Activated naive CD8-positive, alpha-beta T cell treated with anti-CD3 and anti-CD28 coated beads, Interleukin-2, amount 50 U/mL, for 16 hours (primary cell): ENCODE data around the gene EXOC7.

Source experiments
- DNase-seq: peaks from one replicate; pipeline ENCODE4 v3.0.0-alpha.2; 2020; ENCODE audit warnings: low read depth, low spot score

The EXOC7 gene

DNA sequence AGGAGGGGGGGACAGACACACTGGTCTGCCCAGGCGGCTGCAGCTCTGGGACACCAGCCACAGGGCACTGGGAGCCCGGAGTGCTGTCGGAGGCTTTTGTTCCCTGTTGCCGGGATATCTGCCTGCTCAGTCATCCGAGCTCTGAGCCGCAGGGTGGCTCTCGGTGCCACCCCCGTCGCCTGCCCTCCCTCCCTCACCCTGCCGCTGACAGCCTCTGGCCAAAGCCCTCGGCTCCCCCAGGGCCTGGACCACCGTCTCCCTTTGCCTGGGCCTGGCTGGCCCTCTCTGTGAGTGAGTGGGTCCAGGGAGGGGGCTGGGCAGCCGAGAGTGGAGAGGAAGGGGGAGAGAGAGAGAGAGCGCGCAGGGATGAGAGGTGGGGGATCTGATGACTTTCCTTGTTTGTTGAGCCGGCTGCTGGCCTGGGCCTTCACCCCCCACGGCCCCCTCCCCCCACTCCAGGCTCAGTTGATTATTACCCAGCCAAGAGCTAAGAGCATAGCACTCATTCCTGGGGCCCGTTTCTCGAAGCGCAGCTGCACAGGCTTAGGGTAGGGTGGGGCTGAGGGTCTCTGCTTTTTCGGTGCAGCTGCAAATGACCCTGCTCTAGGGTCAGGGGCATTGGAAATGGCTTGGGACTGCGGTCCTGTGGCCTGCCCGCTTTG lies 34.8 kb upstream of the EXOC7 start:
- no peak for DNase-seq

- no peak for DNase-seq
Measured at GRCh38 chr17:76137351-76138233, 34.0 kb upstream of the EXOC7 start.

DNA sequence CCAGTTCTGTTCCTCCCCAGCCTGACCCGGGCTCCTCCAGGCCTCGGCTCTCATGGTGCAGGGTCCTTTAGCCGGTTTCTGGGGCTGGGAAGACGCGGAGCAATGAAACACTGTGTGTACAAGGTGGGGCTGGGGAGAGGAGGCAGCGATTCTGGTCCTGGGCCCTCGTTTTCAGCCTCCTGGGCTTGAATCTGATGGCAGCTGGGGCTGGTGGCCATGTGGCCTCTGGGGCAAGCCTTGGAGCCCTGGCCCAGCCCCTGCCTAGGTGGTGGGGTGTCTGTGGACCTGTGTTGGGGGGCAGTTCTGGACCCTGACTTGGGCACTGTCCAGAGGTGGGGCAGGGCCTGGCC lies 33.4 kb upstream of the EXOC7 start:
- DNase-seq = no peak

DNA sequence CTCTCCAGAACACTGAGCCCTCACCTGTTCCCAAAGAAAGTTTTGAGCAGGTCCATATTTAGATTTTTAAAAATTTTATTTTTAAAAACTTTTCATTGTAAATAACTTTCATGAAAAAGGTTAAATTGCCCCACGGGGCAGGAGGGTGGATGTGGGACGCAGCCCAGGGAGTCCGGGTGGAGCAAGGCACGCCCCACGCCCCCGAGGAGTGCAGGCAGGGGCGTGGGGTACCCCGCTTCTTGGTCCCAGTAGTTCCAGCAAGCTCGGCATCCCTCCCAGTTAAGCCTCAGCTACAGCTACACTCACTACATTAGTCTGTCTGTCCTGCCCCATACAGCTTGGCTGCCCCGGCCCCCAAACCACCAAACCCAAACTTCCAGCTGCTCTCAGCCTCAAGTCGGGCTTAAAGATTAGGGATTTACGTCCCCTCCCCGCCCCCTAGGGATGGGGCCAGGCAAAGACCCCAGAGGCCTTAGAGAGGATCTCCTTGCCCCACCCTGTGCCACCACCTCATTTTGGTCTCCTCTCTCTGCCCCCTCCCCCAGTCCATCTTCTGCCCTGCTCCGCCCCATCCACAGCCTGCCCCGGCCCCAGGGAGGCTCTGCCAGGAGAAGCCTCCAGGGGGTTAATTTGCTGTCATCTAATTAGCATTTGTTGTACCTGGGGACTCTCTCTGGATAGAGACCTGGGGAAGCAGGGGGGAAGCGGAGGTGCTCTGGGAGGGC lies 32.9 kb upstream of the EXOC7 start:
- no peak for DNase-seq

- no peak for DNase-seq
Measured at GRCh38 chr17:76135810-76136188, 32.2 kb upstream of the EXOC7 start.

DNA sequence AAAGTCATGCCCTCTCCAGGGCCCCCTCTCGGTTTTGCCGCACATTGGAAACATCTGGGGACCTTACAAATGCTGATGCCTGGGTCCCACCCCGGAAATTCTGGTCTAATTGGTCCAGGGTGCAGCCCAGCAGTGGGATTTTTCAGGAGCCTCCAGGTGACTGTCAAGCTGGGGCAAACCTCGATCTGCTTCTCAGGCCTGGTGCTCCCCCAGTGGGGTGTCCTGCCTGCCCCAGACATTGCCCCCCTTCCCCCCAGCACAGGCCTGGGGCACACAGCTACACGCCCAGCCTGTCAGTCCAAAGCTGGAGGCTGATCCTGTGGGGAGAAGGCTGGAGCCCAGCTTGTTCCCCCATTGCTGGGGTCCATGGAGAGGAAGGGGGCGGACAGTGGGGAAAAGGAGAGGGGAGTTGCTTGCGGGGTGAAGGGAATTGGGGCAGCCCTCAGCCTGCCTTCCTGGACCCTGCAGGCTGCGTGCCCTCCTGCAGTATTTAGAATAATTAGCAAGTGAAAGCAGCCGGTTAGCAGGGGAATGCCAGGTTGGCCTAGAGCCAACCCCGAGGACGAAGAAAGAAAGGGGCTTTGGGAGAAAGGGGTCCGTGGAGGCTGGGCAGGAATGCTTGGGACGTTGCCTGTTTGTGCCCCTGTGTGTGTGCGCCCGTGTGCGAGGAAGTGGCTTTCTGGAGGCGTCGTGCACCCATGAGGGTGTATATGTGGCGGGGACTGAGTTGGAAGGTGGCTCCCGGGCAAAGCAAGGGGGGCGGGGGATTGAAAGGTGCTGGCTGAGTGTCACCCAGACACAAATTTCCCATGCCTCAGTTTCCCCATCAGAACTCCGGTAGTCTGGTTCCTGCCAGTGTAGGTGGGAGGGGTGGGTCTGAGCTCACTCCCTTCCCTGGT lies 31.6 kb upstream of the EXOC7 start:
- DNase-seq = no peak

DNA sequence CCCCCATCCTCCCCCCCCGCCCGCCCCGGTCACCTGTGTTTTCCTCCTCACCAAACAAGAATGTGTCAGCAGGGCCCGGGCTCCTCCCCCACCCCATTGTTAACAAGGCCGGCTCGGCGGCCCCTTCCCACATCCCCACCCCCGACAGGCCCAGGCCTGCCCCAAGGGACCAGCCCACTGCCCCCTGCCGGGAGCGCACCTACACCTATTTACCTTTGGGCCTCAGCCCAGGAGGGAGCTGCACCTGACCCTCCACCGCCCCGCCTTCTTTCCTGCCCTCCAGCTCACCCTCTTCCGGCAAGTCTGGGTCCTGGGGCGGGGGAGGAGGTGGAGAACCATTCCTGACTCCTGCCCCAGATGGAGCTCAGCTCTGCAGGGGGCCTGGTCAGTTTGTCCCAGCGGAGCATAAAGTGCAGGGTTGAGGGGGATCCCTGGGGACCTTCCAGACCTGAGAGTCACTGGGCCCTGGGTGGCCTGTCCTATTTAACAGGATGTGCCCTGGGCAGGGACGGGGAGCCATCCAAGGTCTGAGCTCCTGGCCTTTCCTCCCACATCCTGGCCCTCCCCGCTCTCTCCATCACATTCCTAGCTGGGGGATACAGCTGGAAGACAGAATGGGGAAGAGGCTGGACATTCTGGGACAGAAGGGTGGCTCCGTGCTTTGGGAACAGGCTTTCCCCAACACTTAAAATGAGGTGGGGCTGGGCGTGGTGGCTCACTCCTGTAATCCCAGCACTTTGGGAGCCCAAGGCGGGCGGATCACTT lies 29.2 kb upstream of the EXOC7 start:
- DNase-seq = no peak

- no peak for DNase-seq
Measured at GRCh38 chr17:76131692-76132573, 28.3 kb upstream of the EXOC7 start.

GRCh38 chr17:76131051-76131691 lies 27.6 kb upstream of the EXOC7 start:
- no peak for DNase-seq

GRCh38 chr17:76130473-76130872 lies 26.9 kb upstream of the EXOC7 start:
- no peak for DNase-seq

GRCh38 chr17:76125922-76126321 lies 22.3 kb upstream of the EXOC7 start:
- DNase-seq = no peak

DNA sequence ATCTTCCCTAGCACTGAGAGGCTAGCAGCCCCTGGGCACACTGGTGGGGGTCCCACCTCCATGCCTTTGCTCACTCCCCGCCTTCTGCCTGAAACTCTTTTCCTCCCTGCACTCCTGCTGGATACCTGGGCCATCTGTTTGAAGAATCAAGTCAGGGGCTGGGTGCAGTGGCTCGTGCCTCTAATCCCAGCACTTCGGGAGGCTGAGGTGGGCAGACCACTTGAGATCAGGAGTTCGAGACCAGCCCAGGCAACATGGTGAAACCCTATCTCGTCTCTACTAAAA lies 21.7 kb upstream of the EXOC7 start:
- DNase-seq = no peak

DNA sequence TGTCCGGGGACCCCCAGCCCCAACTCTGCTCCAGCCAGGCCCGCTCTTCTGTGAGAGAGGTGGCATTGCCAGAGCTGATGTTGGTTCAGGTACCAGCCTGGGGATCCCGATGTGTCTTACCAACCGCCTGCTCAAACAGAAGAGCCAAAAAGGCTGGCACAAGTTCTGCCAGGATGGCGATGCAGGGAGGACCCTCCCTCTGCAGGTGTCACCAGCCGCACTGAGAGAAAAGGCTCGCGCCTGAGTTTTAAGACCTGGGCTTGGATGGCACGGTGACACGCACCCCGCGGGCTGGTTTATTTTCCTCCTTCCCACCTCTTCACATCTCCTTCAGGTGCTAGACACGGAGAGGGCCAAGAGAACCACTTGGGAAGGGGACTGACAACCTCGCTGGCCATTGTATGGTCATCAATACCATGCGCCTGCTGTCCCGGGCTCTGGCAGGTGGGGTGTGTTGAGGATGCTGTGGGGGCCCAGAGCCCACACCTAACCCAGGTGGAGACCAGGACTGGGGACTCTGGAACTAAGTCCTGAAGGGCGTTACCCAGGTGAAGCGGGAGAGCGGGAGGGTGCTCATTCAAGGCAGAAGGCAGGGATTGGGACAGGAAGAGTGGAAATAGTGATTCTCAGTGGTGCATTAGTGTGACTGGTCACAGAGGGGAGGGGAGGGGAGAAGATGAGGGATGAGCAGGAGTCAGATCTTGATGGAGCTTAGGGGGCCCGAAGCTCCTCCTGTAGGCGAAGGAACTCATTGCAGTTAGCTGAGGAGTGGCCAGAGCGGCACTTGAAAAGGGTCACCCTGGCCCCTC lies 21.2 kb upstream of the EXOC7 start:
- DNase-seq = no peak

DNA sequence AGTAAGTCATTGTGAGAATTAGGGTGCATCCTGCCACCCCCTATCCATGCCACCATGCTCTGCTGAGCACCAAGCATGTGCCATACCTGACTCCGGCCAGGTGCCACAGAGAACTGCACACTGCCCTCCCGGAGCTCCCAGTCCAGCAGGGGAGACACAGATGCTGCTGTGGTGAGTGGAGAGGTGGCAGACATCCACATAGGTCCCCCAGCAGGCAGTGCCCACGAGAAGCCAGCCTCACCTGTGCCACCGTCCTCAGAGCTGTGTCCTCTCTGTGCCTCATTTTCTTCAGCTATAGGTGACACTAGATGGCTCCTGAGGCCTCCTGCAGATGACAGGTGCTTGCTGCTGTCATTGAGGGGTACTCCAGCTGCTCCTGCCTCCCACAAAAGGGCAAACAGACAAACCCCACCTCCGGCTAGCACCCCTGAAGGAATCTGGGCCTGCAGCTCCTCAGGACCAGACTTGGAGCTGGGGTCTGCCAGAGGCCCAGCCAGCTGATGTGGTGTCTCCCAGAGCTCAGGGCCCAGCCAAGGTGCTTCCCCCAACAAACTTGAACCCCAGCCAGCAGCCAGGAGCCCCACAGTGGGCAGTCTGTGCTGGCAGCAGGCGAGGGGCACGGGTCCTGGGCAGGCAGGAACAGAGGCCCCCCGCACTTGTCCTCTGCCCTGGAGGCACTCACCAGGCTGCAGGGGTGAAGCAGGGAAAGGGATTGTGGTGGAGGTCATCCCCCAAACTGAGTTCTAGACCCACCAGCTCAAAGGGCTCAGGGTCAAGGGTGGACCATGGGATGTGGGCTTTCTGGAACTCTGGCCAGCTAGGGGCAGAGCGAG lies 20.4 kb upstream of the EXOC7 start:
- no peak for DNase-seq

- no peak for DNase-seq
Measured at GRCh38 chr17:76123191-76123499, 19.6 kb upstream of the EXOC7 start.

GRCh38 chr17:76122431-76123190 lies 19.0 kb upstream of the EXOC7 start:
- no peak for DNase-seq

GRCh38 chr17:76121932-76122430 lies 18.4 kb upstream of the EXOC7 start:
- DNase-seq = no peak
